Osteocyte (in vitro differentiated cells): ENCODE results near the gene ZNF462. TPM values are rescaled to one million over a fixed set of nuclear protein-coding genes. Genes with fewer than 3 reads are reported as not detected.

Source experiments
- DNase-seq: peaks from one replicate; pipeline ENCODE4 v3.0.0; 2021; ENCODE audit warnings: mixed read lengths; ENCODE audit not compliant: unreplicated experiment; ENCODE audit errors: extremely low spot score
- H3K27ac Mint-ChIP-seq: one replicate; pipeline ENCODE4 v1.8.0; 2021; ENCODE audit warnings: mild to moderate bottlenecking, mixed read lengths; ENCODE audit not compliant: unreplicated experiment
- H3K27me3 Mint-ChIP-seq: one replicate; pipeline ENCODE4 v1.8.0; 2021; ENCODE audit warnings: mixed read lengths; ENCODE audit not compliant: unreplicated experiment
- H3K36me3 Mint-ChIP-seq: one replicate; pipeline ENCODE4 v1.8.0; 2021; ENCODE audit warnings: mixed read lengths; ENCODE audit not compliant: unreplicated experiment
- H3K4me1 Mint-ChIP-seq: one replicate; pipeline ENCODE4 v1.8.0; 2021; ENCODE audit warnings: mixed read lengths; ENCODE audit not compliant: unreplicated experiment
- H3K4me3 Mint-ChIP-seq: one replicate; pipeline ENCODE4 v1.8.0; 2021; ENCODE audit warnings: mild to moderate bottlenecking, moderate library complexity, mixed read lengths; ENCODE audit not compliant: unreplicated experiment
- H3K9me3 Mint-ChIP-seq: one replicate; pipeline ENCODE4 v1.8.0; 2021; ENCODE audit warnings: mixed read lengths; ENCODE audit not compliant: unreplicated experiment
- total RNA-seq: library from RNA; stranded (reverse); gene quantifications from 2 replicates; pipeline ENCODE4 v1.2.1, GENCODE V29; 2021
- TF ChIP-seq, protein P1 (sequence below): fragments of 200-600 bp; sonication (generic); IDR thresholded peaks from 2 replicates; pipeline ENCODE4 v1.5.0; 2021; ENCODE audit warnings: antibody characterized with exemption, mild to moderate bottlenecking, moderate library complexity

ZNF462 gene
- total RNA-seq, 1 donor from 2014 or later = 55.0 TPM

DNA sequence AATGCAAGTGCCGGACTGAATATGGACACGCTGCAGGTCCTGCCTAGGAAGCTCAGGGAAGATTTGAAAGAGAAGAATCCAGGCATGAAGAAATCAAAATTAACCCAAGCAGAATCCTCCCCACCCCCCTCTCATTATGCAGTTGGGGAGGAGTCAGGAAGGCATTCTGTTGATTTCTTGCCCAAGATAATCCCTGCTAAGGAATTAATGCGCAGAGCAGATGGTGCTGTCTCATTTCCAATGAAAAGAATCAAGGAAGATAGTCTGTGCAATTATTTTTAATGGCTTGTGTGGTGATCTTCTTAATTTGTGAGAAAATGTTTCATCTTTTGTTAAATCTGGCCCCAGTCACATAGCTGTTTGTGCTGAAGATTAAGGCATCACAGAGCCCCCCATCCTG, 145.0 kb downstream of the ZNF462 start:
- H3K36me3 Mint-ChIP-seq = peaks cover 77% of the 10 kb centered on the region
- H3K4me1 Mint-ChIP-seq = no peaks in the 10 kb centered on the region
- no peak overlapping the region for H3K27ac Mint-ChIP-seq
- peaks cover 19% of the 10 kb centered on the region for H3K9me3 Mint-ChIP-seq
- TF ChIP-seq, protein P1, sequence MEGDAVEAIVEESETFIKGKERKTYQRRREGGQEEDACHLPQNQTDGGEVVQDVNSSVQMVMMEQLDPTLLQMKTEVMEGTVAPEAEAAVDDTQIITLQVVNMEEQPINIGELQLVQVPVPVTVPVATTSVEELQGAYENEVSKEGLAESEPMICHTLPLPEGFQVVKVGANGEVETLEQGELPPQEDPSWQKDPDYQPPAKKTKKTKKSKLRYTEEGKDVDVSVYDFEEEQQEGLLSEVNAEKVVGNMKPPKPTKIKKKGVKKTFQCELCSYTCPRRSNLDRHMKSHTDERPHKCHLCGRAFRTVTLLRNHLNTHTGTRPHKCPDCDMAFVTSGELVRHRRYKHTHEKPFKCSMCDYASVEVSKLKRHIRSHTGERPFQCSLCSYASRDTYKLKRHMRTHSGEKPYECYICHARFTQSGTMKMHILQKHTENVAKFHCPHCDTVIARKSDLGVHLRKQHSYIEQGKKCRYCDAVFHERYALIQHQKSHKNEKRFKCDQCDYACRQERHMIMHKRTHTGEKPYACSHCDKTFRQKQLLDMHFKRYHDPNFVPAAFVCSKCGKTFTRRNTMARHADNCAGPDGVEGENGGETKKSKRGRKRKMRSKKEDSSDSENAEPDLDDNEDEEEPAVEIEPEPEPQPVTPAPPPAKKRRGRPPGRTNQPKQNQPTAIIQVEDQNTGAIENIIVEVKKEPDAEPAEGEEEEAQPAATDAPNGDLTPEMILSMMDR = no peak
- DNase-seq = no peak
- no peaks in the 10 kb centered on the region for H3K27me3 Mint-ChIP-seq
- no peak overlapping the region for H3K4me3 Mint-ChIP-seq

DNA sequence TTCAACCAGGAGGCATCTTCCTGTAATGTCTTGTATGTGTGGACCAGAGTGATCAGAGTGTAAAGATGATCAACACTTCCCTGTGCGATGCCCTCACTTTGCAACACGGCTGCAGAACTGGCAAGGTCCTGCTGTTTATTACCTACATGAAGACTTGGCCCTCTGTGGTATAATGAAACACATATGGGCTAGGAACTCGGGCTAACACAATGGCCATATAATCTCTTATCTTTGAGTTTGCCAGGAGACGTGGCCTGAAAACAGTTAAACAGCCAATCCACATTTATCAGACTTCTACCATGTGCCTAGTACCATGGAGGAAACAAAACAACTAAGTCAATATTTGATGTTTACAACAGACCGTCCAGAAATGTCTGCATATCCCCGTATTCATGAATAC, 145.5 kb downstream of the ZNF462 start:
- Mint-ChIP-seq H3K9me3 (peaks cover 19% of the 10 kb centered on the region), H3K27me3 (no peaks in the 10 kb centered on the region), H3K36me3 (peaks cover 75% of the 10 kb centered on the region), H3K4me1 (no peaks in the 10 kb centered on the region), H3K27ac (no peak overlapping the region), H3K4me3 (no peak overlapping the region)
- TF ChIP-seq, protein P1 = no peak
- DNase-seq = no peak

DNA sequence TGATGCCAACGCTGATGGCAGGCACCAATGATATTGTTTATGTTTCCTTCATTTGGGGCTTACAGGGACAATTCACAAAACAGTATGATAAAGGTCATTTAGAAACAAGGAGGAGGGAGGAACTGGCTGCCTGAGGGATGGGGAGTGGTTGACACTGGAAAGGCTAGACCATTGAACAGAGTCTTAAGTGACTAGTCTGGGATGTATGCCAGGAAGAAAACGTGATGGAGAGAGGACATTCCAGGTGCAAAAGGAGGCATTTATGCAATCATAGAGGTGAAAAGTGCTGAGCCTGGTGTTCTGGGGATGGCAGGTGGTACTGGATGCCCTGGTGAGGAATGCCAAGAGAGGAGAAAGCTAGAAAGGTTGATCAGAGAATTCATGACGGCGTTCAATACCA, 153.4 kb downstream of the ZNF462 start:
- Mint-ChIP-seq H3K27ac (no peak overlapping the region), H3K9me3 (peaks cover 13% of the 10 kb centered on the region), H3K4me1 (peaks cover 18% of the 10 kb centered on the region), H3K27me3 (no peaks in the 10 kb centered on the region), H3K4me3 (no peak overlapping the region), H3K36me3 (peaks cover 32% of the 10 kb centered on the region)
- no peak for DNase-seq
- TF ChIP-seq, protein P1 = no peak

DNA sequence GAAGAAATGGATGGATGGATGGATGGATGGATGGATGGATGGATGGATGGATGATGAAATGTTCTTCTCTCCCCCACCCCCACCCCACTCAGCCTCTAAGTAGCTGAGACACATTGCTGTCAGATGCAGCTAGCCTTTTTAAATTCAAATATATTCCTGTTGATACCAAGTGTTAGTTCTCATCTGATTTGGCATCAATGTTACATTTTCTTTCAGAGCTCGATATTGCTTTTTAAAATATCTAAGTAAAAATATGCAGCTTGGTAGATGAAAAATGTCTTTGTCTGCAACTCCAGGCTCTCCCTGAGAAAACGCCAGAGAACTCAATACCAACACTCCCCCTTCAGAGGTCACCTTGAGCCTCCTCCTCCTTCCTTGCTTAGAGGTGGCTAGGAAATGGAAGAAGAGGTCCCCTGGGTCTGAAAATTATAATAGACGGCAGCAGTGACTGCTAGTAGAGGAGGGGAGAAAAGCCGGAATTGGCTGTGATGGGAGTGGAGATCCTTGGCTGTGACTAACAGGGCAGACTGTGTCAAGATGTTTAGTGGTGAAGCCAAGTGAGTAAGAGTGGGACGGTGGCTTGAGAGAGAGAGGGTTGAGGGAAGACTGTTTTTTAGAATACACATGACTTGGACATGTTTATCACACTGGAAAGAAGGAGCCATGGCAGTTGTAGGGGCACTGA, 156.0 kb downstream of the ZNF462 start:
- Mint-ChIP-seq H3K27ac (peak overlapping the region; percentile 1), H3K4me1 (peaks cover 18% of the 10 kb centered on the region), H3K9me3 (peaks cover 7% of the 10 kb centered on the region), H3K36me3 (peaks cover 12% of the 10 kb centered on the region), H3K4me3 (no peak overlapping the region), H3K27me3 (no peaks in the 10 kb centered on the region)
- TF ChIP-seq, protein P1 = no peak
- DNase-seq = no peak

DNA sequence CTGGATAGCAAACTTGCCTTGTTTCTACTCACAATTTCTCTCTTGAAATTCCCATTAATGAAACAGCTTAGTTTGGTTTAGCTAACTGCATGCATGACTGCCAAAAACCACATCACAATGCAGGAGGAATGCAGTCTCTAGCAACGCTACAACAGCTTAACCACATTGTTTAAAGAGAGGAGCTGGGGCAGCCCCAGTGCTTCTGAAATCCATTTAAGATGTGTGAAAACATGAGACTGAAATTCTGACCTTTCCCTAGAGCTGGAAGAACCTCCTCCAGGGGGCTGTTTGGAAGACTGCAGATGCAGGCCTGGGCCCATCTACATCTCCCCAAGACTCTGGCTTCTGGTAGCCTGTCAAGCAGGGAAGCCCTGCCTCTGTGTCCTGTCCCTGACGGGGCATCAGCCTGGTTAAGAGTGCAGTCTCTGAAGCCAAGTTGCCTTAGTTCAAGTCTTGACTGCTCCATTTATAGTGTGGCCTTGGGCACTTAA, 157.1 kb downstream of the ZNF462 start:
- H3K36me3 Mint-ChIP-seq = peaks cover 8% of the 10 kb centered on the region
- H3K9me3 Mint-ChIP-seq = peaks cover 7% of the 10 kb centered on the region
- peaks cover 18% of the 10 kb centered on the region for H3K4me1 Mint-ChIP-seq
- H3K27ac Mint-ChIP-seq = peak overlapping the region; percentile 23
- no peak overlapping the region for H3K4me3 Mint-ChIP-seq
- TF ChIP-seq, protein P1 = peak; percentile 15
- no peak for DNase-seq
- H3K27me3 Mint-ChIP-seq = no peaks in the 10 kb centered on the region
